ENCODE data around the gene DPP9. TPM values are rescaled to one million over a fixed set of nuclear protein-coding genes. Genes with fewer than 3 reads are reported as not detected.
A peak's percentile ranks its signal among the peaks of the same experiment; 100 is the strongest.
"Not testable (repeated sequence)": the region's sequence is repeated elsewhere in the genome, so short reads cannot be mapped to it uniquely, and the experiment has no call there.

Gene DPP9
- total RNA-seq, 4 donors from 2014 or later = 32.0 to 50.7 (median 42.9) TPM

- TF ChIP-seq POLR2A (IDR thresholded peaks at IDR 0.05) (no peak), CTCF (IDR thresholded peaks at IDR 0.05) (no peak)
- WGBS, 2 donors = 90 to 94% methylated on average over 23 to 28 of the region's 28 CpGs
- intact Hi-C loops (cut with DNase I) = no loop called here
- no peak overlapping the region for H3K27ac ChIP-seq
- H3K9me3 ChIP-seq = no peaks in the 10 kb centered on the region
- no peak overlapping the region for H3K4me3 ChIP-seq (replicated peaks in 1 of 3)
- no peaks in the 10 kb centered on the region for H3K4me1 ChIP-seq
- H3K27me3 ChIP-seq = no peaks in the 10 kb centered on the region
- DNase-seq = no peak
- H3K36me3 ChIP-seq = peaks cover 57 to 58% of the 10 kb centered on the region in 2 donors
These were observed 8.0 kb downstream of the DPP9 start for GRCh38 chr19:4715529-4716221.

- intact Hi-C loops (cut with DNase I); DNase-seq; H3K4me1 ChIP-seq; H3K27ac ChIP-seq; H3K9me3 ChIP-seq; H3K4me3 ChIP-seq (replicated peaks in 1 of 3); H3K27me3 ChIP-seq: not testable (repeated sequence)
- WGBS, 2 donors = 83 to 93% methylated on average over 6 of the region's 6 CpGs
- peaks cover 61% of the 10 kb centered on the region in 2 donors for H3K36me3 ChIP-seq
These were observed 8.5 kb downstream of the DPP9 start for GRCh38 chr19:4715178-4715528.

GRCh38 chr19:4714016-4714415, 9.6 kb downstream of the DPP9 start:
- intact Hi-C loops (cut with DNase I) = no loop called here
- peak overlapping the region in 1 of 3 donors; percentile 3 for H3K27ac ChIP-seq
- H3K4me1 ChIP-seq = no peaks in the 10 kb centered on the region
- peaks cover 54 to 55% of the 10 kb centered on the region in 2 donors for H3K36me3 ChIP-seq
- no peak overlapping the region for H3K4me3 ChIP-seq (replicated peaks in 1 of 3)
- H3K27me3 ChIP-seq = no peaks in the 10 kb centered on the region
- H3K9me3 ChIP-seq = no peaks in the 10 kb centered on the region
- no peak for TF ChIP-seq POLR2A (IDR thresholded peaks at IDR 0.05)
- TF ChIP-seq CTCF (IDR thresholded peaks at IDR 0.05) = no peak
- 96 to 98% methylated on average over 27 of the region's 27 CpGs for whole genome bisulfite sequencing, 2 donors
- no peak for DNase-seq

- H3K4me1 ChIP-seq = no peaks in the 10 kb centered on the region
- H3K4me3 ChIP-seq (replicated peaks in 1 of 3) = no peak overlapping the region
- no peaks in the 10 kb centered on the region for H3K9me3 ChIP-seq
- H3K27ac ChIP-seq = peak overlapping the region in 1 of 3 donors; percentile 45
- WGBS, 2 donors = 88 to 95% methylated on average over 7 to 11 of the region's 32 CpGs
- DNase-seq = peak in 1 of 2 donors; percentile 34
- TF ChIP-seq CTCF (IDR thresholded peaks at IDR 0.05) = no peak
- TF ChIP-seq POLR2A (IDR thresholded peaks at IDR 0.05) = no peak
- H3K27me3 ChIP-seq = no peaks in the 10 kb centered on the region
- intact Hi-C loops (cut with DNase I) = no loop called here
- H3K36me3 ChIP-seq = peaks cover 49 to 52% of the 10 kb centered on the region in 2 donors
These were observed 10.2 kb downstream of the DPP9 start for GRCh38 chr19:4713384-4713951.

GRCh38 chr19:4712771-4713170, 10.9 kb downstream of the DPP9 start:
- H3K36me3 ChIP-seq = peaks cover 42 to 45% of the 10 kb centered on the region in 2 donors
- 94 to 97% methylated on average over 5 to 8 of the region's 14 CpGs for WGBS, 2 donors
- no peak for DNase-seq

More at GRCh38 chr19:4712771-4713170, 10.9 kb downstream of the DPP9 start:
- TF ChIP-seq CTCF (IDR thresholded peaks at IDR 0.05) (no peak), POLR2A (IDR thresholded peaks at IDR 0.05) (no peak)
- Histone ChIP-seq H3K27me3 (no peaks in the 10 kb centered on the region), H3K4me1 (no peaks in the 10 kb centered on the region), H3K9me3 (no peaks in the 10 kb centered on the region), H3K4me3 (replicated peaks in 1 of 3) (no peak overlapping the region), H3K27ac (no peak overlapping the region)
- intact Hi-C loops (cut with DNase I) = no loop called here

Measured in thyroid gland (tissue), 4 donors.